ENCODE results near the gene STK32B.

GRCh38 chr4:5322321-5322720 is 271.0 kb downstream of the STK32B start:
- TF ChIP-seq ZXDB (tag by site-specific recombination; IDR thresholded peaks at IDR 0.05) (no peak), ZNF514 (tag by site-specific recombination; IDR thresholded peaks at IDR 0.05) (no peak), ZBTB17 (tag by site-specific recombination; IDR thresholded peaks at IDR 0.05) (no peak), CTCF (tag by site-specific recombination; IDR thresholded peaks at IDR 0.05) (no peak), BCL11A (tag by site-specific recombination; IDR thresholded peaks at IDR 0.05; ENCODE audit: low read depth) (no peak), ZBTB1 (tag by site-specific recombination; IDR thresholded peaks at IDR 0.05) (no peak), YY1 (tag by site-specific recombination; IDR thresholded peaks at IDR 0.05) (no peak), HOXA7 (CRISPR knock-in tag; IDR thresholded peaks at IDR 0.05; ENCODE audit: borderline replicate concordance) (no peak), ZFP41 (tag by site-specific recombination; IDR thresholded peaks at IDR 0.05; ENCODE audit: borderline replicate concordance) (no peak), ZNF324 (tag by site-specific recombination; IDR thresholded peaks at IDR 0.05) (no peak)
- TF ChIP-seq, protein P1, sequence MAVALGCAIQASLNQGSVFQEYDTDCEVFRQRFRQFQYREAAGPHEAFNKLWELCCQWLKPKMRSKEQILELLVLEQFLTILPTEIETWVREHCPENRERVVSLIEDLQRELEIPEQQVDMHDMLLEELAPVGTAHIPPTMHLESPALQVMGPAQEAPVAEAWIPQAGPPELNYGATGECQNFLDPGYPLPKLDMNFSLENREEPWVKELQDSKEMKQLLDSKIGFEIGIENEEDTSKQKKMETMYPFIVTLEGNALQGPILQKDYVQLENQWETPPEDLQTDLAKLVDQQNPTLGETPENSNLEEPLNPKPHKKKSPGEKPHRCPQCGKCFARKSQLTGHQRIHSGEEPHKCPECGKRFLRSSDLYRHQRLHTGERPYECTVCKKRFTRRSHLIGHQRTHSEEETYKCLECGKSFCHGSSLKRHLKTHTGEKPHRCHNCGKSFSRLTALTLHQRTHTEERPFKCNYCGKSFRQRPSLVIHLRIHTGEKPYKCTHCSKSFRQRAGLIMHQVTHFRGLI (tag by site-specific recombination; IDR thresholded peaks at IDR 0.05), result no peak
- TF ChIP-seq, protein P2, sequence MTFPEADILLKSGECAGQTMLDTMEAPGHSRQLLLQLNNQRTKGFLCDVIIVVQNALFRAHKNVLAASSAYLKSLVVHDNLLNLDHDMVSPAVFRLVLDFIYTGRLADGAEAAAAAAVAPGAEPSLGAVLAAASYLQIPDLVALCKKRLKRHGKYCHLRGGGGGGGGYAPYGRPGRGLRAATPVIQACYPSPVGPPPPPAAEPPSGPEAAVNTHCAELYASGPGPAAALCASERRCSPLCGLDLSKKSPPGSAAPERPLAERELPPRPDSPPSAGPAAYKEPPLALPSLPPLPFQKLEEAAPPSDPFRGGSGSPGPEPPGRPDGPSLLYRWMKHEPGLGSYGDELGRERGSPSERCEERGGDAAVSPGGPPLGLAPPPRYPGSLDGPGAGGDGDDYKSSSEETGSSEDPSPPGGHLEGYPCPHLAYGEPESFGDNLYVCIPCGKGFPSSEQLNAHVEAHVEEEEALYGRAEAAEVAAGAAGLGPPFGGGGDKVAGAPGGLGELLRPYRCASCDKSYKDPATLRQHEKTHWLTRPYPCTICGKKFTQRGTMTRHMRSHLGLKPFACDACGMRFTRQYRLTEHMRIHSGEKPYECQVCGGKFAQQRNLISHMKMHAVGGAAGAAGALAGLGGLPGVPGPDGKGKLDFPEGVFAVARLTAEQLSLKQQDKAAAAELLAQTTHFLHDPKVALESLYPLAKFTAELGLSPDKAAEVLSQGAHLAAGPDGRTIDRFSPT (tag by site-specific recombination; IDR thresholded peaks at IDR 0.05), result no peak
- TF ChIP-seq, protein P3, sequence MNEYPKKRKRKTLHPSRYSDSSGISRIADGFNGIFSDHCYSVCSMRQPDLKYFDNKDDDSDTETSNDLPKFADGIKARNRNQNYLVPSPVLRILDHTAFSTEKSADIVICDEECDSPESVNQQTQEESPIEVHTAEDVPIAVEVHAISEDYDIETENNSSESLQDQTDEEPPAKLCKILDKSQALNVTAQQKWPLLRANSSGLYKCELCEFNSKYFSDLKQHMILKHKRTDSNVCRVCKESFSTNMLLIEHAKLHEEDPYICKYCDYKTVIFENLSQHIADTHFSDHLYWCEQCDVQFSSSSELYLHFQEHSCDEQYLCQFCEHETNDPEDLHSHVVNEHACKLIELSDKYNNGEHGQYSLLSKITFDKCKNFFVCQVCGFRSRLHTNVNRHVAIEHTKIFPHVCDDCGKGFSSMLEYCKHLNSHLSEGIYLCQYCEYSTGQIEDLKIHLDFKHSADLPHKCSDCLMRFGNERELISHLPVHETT (tag by site-specific recombination; IDR thresholded peaks at IDR 0.05), result no peak

Measured in HEK293 (cell line).